ENCODE data around the gene PPP1R3F.

DNA sequence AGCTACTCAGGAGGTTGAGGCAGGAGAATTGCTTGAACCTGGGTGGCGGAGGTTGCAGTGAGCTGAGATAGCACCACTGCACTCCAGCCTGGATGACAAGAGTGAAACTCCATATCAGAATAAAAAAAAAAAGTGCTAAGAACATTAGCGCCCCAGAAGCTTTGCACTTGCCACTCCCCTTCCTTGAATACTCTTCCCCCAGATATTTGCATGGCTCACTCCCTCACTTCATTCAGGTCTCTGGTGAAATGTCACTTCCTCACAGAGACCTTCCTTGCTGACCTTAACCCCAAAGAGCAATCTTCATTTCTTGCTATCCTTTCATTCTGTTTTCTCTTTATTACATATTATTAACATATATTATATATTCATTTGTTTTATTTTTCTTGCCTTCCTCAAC is 47.7 kb upstream of the PPP1R3F start:
- TF ChIP-seq EZH2 (IDR thresholded peaks at IDR 0.05; ENCODE audit: borderline replicate concordance, low read depth, low read length, severe bottlenecking): no peak
- TF ChIP-seq, protein P1, sequence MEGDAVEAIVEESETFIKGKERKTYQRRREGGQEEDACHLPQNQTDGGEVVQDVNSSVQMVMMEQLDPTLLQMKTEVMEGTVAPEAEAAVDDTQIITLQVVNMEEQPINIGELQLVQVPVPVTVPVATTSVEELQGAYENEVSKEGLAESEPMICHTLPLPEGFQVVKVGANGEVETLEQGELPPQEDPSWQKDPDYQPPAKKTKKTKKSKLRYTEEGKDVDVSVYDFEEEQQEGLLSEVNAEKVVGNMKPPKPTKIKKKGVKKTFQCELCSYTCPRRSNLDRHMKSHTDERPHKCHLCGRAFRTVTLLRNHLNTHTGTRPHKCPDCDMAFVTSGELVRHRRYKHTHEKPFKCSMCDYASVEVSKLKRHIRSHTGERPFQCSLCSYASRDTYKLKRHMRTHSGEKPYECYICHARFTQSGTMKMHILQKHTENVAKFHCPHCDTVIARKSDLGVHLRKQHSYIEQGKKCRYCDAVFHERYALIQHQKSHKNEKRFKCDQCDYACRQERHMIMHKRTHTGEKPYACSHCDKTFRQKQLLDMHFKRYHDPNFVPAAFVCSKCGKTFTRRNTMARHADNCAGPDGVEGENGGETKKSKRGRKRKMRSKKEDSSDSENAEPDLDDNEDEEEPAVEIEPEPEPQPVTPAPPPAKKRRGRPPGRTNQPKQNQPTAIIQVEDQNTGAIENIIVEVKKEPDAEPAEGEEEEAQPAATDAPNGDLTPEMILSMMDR (IDR thresholded peaks at IDR 0.05; ENCODE audit: borderline replicate concordance, extremely low read depth, low read length, poor library complexity, severe bottlenecking): no peak
